Measurements from ENCODE around the gene ADAMTSL1.

The ADAMTSL1 gene

GRCh38 chr9:18848657-18849056 lies 374.7 kb downstream of the ADAMTSL1 start:
- no peak for TF ChIP-seq EZH2 (IDR thresholded peaks at IDR 0.05; ENCODE audit: borderline replicate concordance, low read depth, low read length, severe bottlenecking)
- TF ChIP-seq, protein P1, sequence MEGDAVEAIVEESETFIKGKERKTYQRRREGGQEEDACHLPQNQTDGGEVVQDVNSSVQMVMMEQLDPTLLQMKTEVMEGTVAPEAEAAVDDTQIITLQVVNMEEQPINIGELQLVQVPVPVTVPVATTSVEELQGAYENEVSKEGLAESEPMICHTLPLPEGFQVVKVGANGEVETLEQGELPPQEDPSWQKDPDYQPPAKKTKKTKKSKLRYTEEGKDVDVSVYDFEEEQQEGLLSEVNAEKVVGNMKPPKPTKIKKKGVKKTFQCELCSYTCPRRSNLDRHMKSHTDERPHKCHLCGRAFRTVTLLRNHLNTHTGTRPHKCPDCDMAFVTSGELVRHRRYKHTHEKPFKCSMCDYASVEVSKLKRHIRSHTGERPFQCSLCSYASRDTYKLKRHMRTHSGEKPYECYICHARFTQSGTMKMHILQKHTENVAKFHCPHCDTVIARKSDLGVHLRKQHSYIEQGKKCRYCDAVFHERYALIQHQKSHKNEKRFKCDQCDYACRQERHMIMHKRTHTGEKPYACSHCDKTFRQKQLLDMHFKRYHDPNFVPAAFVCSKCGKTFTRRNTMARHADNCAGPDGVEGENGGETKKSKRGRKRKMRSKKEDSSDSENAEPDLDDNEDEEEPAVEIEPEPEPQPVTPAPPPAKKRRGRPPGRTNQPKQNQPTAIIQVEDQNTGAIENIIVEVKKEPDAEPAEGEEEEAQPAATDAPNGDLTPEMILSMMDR (IDR thresholded peaks at IDR 0.05; ENCODE audit: borderline replicate concordance, extremely low read depth, low read length, poor library complexity, severe bottlenecking): no peak
- H3K4me3 ChIP-seq (ENCODE audit: low read depth in 1 of 2, low read length in 2 of 2): no peak overlapping the region
- no peaks in the 10 kb centered on the region for H4K20me1 ChIP-seq (ENCODE audit: insufficient read depth, low read length)
- H3K4me1 ChIP-seq (ENCODE audit: insufficient read depth, low read length): no peaks in the 10 kb centered on the region
- no peaks in the 10 kb centered on the region for H3K27me3 ChIP-seq (ENCODE audit: insufficient read depth, low read length, poor library complexity)
- DNase-seq (no peak), ATAC-seq (ENCODE audit: insufficient read depth, low read depth) (no peak)
- no peak overlapping the region for H2AFZ ChIP-seq (ENCODE audit: low read depth, low read length)
- H3K79me2 ChIP-seq (ENCODE audit: insufficient read depth, low read length): no peaks in the 10 kb centered on the region
- no peaks in the 10 kb centered on the region for H3K36me3 ChIP-seq (ENCODE audit: insufficient read depth, low read length)
- no peak overlapping the region for H3K27ac ChIP-seq (ENCODE audit: low read length)
- H3K9ac ChIP-seq (ENCODE audit: low read depth, low read length): no peak overlapping the region
- H3K4me2 ChIP-seq (ENCODE audit: insufficient read depth, low read length): no peak overlapping the region
- no peaks in the 10 kb centered on the region for H3K9me3 ChIP-seq (ENCODE audit: insufficient read depth, low read length, severe bottlenecking)

DNA sequence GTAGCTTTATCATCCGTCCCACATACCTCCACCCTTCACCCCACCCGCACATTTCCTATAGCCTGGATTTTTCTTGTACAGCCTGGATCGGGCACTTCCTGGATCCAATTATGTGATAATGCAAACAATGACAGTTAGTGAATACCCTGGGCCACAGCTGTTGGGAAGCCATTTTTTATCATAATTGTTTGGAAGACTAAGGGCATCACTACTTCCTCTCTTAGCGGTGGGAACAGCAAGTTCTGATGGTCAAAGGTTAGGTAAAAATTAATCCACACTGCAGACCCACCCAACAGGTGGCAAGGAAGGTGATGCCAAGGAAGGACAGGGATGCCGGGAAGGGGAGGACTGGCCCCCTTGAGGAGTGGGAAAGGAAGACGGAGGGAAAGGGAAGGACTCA lies 375.3 kb downstream of the ADAMTSL1 start:
- H3K36me3 ChIP-seq (ENCODE audit: insufficient read depth, low read length): no peaks in the 10 kb centered on the region
- H3K27me3 ChIP-seq (ENCODE audit: insufficient read depth, low read length, poor library complexity): no peaks in the 10 kb centered on the region
- no peak overlapping the region for H3K9ac ChIP-seq (ENCODE audit: low read depth, low read length)
- no peak overlapping the region for H3K4me2 ChIP-seq (ENCODE audit: insufficient read depth, low read length)
- H3K79me2 ChIP-seq (ENCODE audit: insufficient read depth, low read length): no peaks in the 10 kb centered on the region
- H3K4me3 ChIP-seq (ENCODE audit: low read depth in 1 of 2, low read length in 2 of 2): no peak overlapping the region
- no peak overlapping the region for H3K27ac ChIP-seq (ENCODE audit: low read length)
- ATAC-seq (ENCODE audit: insufficient read depth, low read depth): no peak
- H2AFZ ChIP-seq (ENCODE audit: low read depth, low read length): no peak overlapping the region
- H3K4me1 ChIP-seq (ENCODE audit: insufficient read depth, low read length): no peaks in the 10 kb centered on the region
- no peak for TF ChIP-seq EZH2 (IDR thresholded peaks at IDR 0.05; ENCODE audit: borderline replicate concordance, low read depth, low read length, severe bottlenecking)
- TF ChIP-seq, protein P1 (IDR thresholded peaks at IDR 0.05; ENCODE audit: borderline replicate concordance, extremely low read depth, low read length, poor library complexity, severe bottlenecking): no peak
- no peak for DNase-seq
- no peaks in the 10 kb centered on the region for H3K9me3 ChIP-seq (ENCODE audit: insufficient read depth, low read length, severe bottlenecking)
- H4K20me1 ChIP-seq (ENCODE audit: insufficient read depth, low read length): no peaks in the 10 kb centered on the region

DNA sequence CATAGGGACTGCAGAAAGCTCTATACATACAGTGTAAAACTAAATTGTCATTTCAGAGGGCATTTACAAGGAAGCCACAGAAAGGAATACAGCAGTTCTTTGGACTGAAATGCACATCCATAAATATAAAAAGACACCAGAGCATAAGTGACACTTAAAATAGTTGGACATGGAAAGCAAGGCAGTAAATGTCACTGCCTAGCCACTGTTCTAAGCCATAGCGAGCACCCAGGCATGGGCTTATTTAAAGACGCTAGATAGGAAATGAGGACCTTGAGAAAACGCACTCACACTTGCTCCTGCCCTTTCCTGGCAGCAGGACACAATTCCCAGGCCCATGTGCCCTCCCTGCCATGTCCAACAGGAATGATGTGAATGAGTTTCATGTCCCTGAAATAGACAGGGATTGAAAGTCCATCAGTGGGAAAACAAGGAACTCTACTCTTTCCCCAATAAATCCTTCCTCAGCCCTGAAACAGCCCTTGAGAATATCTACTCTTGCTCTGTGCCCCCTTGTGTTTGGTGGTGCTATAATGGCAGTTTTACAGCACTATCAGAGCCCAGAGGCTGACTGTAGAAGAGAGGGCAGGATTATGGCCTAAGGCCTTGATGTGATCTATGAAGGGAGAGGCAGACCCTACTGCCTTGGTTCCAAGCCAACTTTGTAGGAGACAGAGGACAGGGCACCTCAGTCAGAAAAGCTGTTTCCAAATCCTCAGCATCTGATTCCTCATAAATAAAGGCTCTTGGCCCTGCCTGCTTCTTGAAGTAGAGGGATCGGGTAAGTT lies 376.1 kb downstream of the ADAMTSL1 start:
- no peak for TF ChIP-seq EZH2 (IDR thresholded peaks at IDR 0.05; ENCODE audit: borderline replicate concordance, low read depth, low read length, severe bottlenecking)
- TF ChIP-seq, protein P1 (IDR thresholded peaks at IDR 0.05; ENCODE audit: borderline replicate concordance, extremely low read depth, low read length, poor library complexity, severe bottlenecking): no peak
- no peak overlapping the region for H3K4me2 ChIP-seq (ENCODE audit: insufficient read depth, low read length)
- no peak overlapping the region for H3K9ac ChIP-seq (ENCODE audit: low read depth, low read length)
- H3K27me3 ChIP-seq (ENCODE audit: insufficient read depth, low read length, poor library complexity): no peaks in the 10 kb centered on the region
- H4K20me1 ChIP-seq (ENCODE audit: insufficient read depth, low read length): no peaks in the 10 kb centered on the region
- ATAC-seq (ENCODE audit: insufficient read depth, low read depth): no peak
- no peaks in the 10 kb centered on the region for H3K36me3 ChIP-seq (ENCODE audit: insufficient read depth, low read length)
- no peak for DNase-seq
- no peak overlapping the region for H3K4me3 ChIP-seq (ENCODE audit: low read depth in 1 of 2, low read length in 2 of 2)
- H3K27ac ChIP-seq (ENCODE audit: low read length): no peak overlapping the region
- no peaks in the 10 kb centered on the region for H3K79me2 ChIP-seq (ENCODE audit: insufficient read depth, low read length)
- H3K4me1 ChIP-seq (ENCODE audit: insufficient read depth, low read length): no peaks in the 10 kb centered on the region
- no peak overlapping the region for H2AFZ ChIP-seq (ENCODE audit: low read depth, low read length)
- no peaks in the 10 kb centered on the region for H3K9me3 ChIP-seq (ENCODE audit: insufficient read depth, low read length, severe bottlenecking)

Data from DND-41 (cell line).